Jurkat, Clone E6-1 (cell line): ENCODE data around the gene SMCO1.
"Not testable (repeated sequence)": the region's sequence is repeated elsewhere in the genome, so short reads cannot be mapped to it uniquely, and the experiment has no call there.

Experiments used
- DNase-seq: peaks from one replicate; pipeline ENCODE4 v3.0.0-alpha.2; 2011; ENCODE audit warnings: low read depth, low spot score
- H3K4me3 ChIP-seq: 2 replicates; pipeline ENCODE4 v1.5.1; 2011; ENCODE audit warnings: mild to moderate bottlenecking, low read length, control low read depth, moderate library complexity

Gene SMCO1

GRCh38 chr3:196525141-196525540 is 10.0 kb upstream of the SMCO1 start:
- DNase-seq: no peak

GRCh38 chr3:196524527-196524926 is 9.4 kb upstream of the SMCO1 start:
- H3K4me3 ChIP-seq: no peak overlapping the region
- peak; percentile 70 for DNase-seq

More at GRCh38 chr3:196525141-196525540, 10.0 kb upstream of the SMCO1 start:
- H3K4me3 ChIP-seq: no peak overlapping the region

- H3K4me3 ChIP-seq: no peak overlapping the region
- no peak for DNase-seq
Measured at GRCh38 chr3:196523841-196524240, 8.7 kb upstream of the SMCO1 start.

GRCh38 chr3:196521291-196521690 is 6.1 kb upstream of the SMCO1 start:
- DNase-seq, H3K4me3 ChIP-seq: not testable (repeated sequence)

- no peak overlapping the region for H3K4me3 ChIP-seq
- no peak for DNase-seq
Measured at GRCh38 chr3:196519718-196520082, 4.6 kb upstream of the SMCO1 start.

- DNase-seq: peak; percentile 83
- H3K4me3 ChIP-seq: no peak overlapping the region
Measured at GRCh38 chr3:196518966-196519717, 4.0 kb upstream of the SMCO1 start.

GRCh38 chr3:196517919-196518318 is 2.8 kb upstream of the SMCO1 start:
- no peak overlapping the region for H3K4me3 ChIP-seq
- DNase-seq: peak; percentile 81

- no peak overlapping the region for H3K4me3 ChIP-seq
- no peak for DNase-seq
Measured at GRCh38 chr3:196517162-196517800, 2.1 kb upstream of the SMCO1 start.

GRCh38 chr3:196514350-196514716 is 813 bp downstream of the SMCO1 start:
- H3K4me3 ChIP-seq: no peak overlapping the region
- no peak for DNase-seq

GRCh38 chr3:196513697-196514349 is 1.3 kb downstream of the SMCO1 start:
- no peak overlapping the region for H3K4me3 ChIP-seq
- no peak for DNase-seq

- peak overlapping the region; percentile 12; the same call in 1 of the 2 replicates for H3K4me3 ChIP-seq
- peak; percentile 95 for DNase-seq
Measured at GRCh38 chr3:196511646-196512425, 3.3 kb downstream of the SMCO1 start.

- not testable (repeated sequence) for DNase-seq, H3K4me3 ChIP-seq
Measured at GRCh38 chr3:196511108-196511507, 4.0 kb downstream of the SMCO1 start.

GRCh38 chr3:196506687-196507086 is 8.5 kb downstream of the SMCO1 start:
- no peak overlapping the region for H3K4me3 ChIP-seq

GRCh38 chr3:196504556-196504955 is 10.6 kb downstream of the SMCO1 start:
- H3K4me3 ChIP-seq: no peak overlapping the region

More at GRCh38 chr3:196506687-196507086, 8.5 kb downstream of the SMCO1 start:
- no peak for DNase-seq

GRCh38 chr3:196504077-196504398 is 11.1 kb downstream of the SMCO1 start:
- not testable (repeated sequence) for DNase-seq
- H3K4me3 ChIP-seq: peak overlapping the region; percentile 98

More at GRCh38 chr3:196504556-196504955, 10.6 kb downstream of the SMCO1 start:
- no peak for DNase-seq

- DNase-seq: peak; percentile 98
Measured at GRCh38 chr3:196503196-196504076, 11.7 kb downstream of the SMCO1 start, which contains the start of gene RNF168. Gene RNF168 (minus strand): TSS chr3:196503768. CDS start chr3:196503173, 595 bp downstream.

GRCh38 chr3:196502775-196503195 is 12.4 kb downstream of the SMCO1 start:
- peak; percentile 72 for DNase-seq
- peak overlapping the region; percentile 98 for H3K4me3 ChIP-seq

More at GRCh38 chr3:196503196-196504076, 11.7 kb downstream of the SMCO1 start, which contains the start of gene RNF168:
- H3K4me3 ChIP-seq: peak within 1 kb of the TSS; percentile 98

- DNase-seq: no peak
- peak overlapping the region; percentile 98 for H3K4me3 ChIP-seq
Measured at GRCh38 chr3:196501316-196502044, 13.7 kb downstream of the SMCO1 start.
